Measurements from ENCODE around the gene CBS.
"Not testable (repeated sequence)": the region's sequence is repeated elsewhere in the genome, so short reads cannot be mapped to it uniquely, and the experiment has no call there.

DNA sequence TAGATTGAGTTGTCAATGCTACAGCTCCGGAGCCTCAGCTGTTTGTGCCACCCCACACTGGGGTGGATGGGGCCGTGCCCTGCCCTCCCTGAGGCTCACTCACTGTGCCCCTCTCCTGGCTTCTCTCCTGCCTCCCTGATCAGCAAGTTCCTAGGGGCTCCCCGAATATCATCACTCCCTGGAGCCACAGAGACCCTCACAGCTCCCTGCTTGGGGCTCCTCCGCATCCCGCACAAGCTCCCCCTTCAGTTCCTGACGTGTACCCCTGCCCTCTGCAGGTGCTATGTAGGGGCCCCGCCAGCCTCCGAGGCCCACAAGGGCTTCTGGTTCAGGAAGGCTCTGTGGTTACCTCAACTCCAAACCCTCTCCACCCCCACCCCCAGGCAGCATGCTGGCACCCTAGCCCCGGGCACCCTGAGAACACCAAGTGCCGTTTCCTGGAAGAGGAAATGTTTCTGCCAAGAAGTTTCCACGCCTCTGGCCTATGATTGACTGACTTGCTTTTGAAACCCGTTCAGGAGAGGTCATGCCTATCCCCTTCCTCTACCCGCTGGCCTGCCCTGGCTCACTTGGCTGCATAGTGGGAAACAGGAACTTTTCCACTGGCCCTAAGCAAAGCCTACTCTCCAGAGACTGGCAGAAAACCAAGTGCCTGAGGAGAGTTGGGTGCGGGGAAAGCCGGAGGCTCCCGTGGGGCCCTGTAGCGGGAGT is 30.3 kb downstream of the CBS start:
- TF ChIP-seq, protein P1, sequence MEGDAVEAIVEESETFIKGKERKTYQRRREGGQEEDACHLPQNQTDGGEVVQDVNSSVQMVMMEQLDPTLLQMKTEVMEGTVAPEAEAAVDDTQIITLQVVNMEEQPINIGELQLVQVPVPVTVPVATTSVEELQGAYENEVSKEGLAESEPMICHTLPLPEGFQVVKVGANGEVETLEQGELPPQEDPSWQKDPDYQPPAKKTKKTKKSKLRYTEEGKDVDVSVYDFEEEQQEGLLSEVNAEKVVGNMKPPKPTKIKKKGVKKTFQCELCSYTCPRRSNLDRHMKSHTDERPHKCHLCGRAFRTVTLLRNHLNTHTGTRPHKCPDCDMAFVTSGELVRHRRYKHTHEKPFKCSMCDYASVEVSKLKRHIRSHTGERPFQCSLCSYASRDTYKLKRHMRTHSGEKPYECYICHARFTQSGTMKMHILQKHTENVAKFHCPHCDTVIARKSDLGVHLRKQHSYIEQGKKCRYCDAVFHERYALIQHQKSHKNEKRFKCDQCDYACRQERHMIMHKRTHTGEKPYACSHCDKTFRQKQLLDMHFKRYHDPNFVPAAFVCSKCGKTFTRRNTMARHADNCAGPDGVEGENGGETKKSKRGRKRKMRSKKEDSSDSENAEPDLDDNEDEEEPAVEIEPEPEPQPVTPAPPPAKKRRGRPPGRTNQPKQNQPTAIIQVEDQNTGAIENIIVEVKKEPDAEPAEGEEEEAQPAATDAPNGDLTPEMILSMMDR (IDR thresholded peaks at IDR 0.05): not testable (repeated sequence)
- not testable (repeated sequence) for TF ChIP-seq POLR2A (IDR thresholded peaks at IDR 0.05); POLR2AphosphoS5 (IDR thresholded peaks at IDR 0.05; ENCODE audit: insufficient read depth in 1 of 2, low read depth in 1 of 2)
